GM19397 (cell line): Measurements from ENCODE around the gene SLC39A11.

Experiments
- ATAC-seq: cut with Tn5 transposase; IDR thresholded peaks from one replicate; pipeline ENCODE4 v1.9.1; 2021; ENCODE audit warnings: mild to moderate bottlenecking, moderate library complexity; ENCODE audit not compliant: unreplicated experiment

The SLC39A11 gene

GRCh38 chr17:72702136-72702735 lies 390.3 kb downstream of the SLC39A11 start:
- no peak for ATAC-seq

GRCh38 chr17:72700226-72700625 lies 392.3 kb downstream of the SLC39A11 start:
- ATAC-seq, result no peak

- no peak for ATAC-seq
Observed at GRCh38 chr17:72699545-72699944, 392.9 kb downstream of the SLC39A11 start.

- ATAC-seq, result no peak
Observed at GRCh38 chr17:72697602-72698146, 394.8 kb downstream of the SLC39A11 start.

GRCh38 chr17:72696721-72697120 lies 395.8 kb downstream of the SLC39A11 start:
- ATAC-seq, result no peak

GRCh38 chr17:72696156-72696555 lies 396.3 kb downstream of the SLC39A11 start:
- ATAC-seq, result no peak

- no peak for ATAC-seq
Observed at GRCh38 chr17:72693956-72694355, 398.5 kb downstream of the SLC39A11 start.

- ATAC-seq, result no peak
Observed at GRCh38 chr17:72693151-72693878, 399.2 kb downstream of the SLC39A11 start.

GRCh38 chr17:72692676-72693075 lies 399.8 kb downstream of the SLC39A11 start:
- ATAC-seq, result no peak

GRCh38 chr17:72691586-72691985 lies 400.9 kb downstream of the SLC39A11 start:
- no peak for ATAC-seq

GRCh38 chr17:72691017-72691416 lies 401.5 kb downstream of the SLC39A11 start:
- no peak for ATAC-seq

GRCh38 chr17:72687886-72688285 lies 404.6 kb downstream of the SLC39A11 start:
- ATAC-seq, result no peak

- no peak for ATAC-seq
Observed at GRCh38 chr17:72684405-72685020, 408.0 kb downstream of the SLC39A11 start.

- ATAC-seq, result no peak
Observed at GRCh38 chr17:72683506-72684404, 408.7 kb downstream of the SLC39A11 start.

- no peak for ATAC-seq
Observed at GRCh38 chr17:72682605-72683004, 409.9 kb downstream of the SLC39A11 start.

- ATAC-seq, result no peak
Observed at GRCh38 chr17:72681844-72682243, 410.6 kb downstream of the SLC39A11 start.

GRCh38 chr17:72677714-72678390 lies 414.6 kb downstream of the SLC39A11 start:
- ATAC-seq, result no peak

- no peak for ATAC-seq
Observed at GRCh38 chr17:72677108-72677507, 415.4 kb downstream of the SLC39A11 start.

GRCh38 chr17:72672729-72673128 lies 419.8 kb downstream of the SLC39A11 start:
- no peak for ATAC-seq

GRCh38 chr17:72671016-72671415 lies 421.5 kb downstream of the SLC39A11 start:
- no peak for ATAC-seq
